WTC11 (cell line): Measurements from ENCODE around the gene CXCL3. TPM values are rescaled to one million over a fixed set of nuclear protein-coding genes. Genes with fewer than 3 reads are reported as not detected.

Experiments used
- ATAC-seq: fragments of 200-7000 bp; cut with Tn5 transposase; 2 replicates; pipeline ENCODE4 v1.10.0; 2021; ENCODE audit warnings: mild to moderate bottlenecking, moderate library complexity
- CTCF ChIA-PET: fragments of 300-600 bp; sonication (Branson Sonifier 250); formaldehyde crosslinking; loops from one replicate; lab custom pipeline; 2021; ENCODE audit warnings: antibody characterized with exemption; lab: Charles Lee
- POLR2A ChIA-PET: fragments of 350-600 bp; sonication (Branson Sonifier 250); formaldehyde crosslinking; loops from one replicate; lab custom pipeline; 2021; ENCODE audit warnings: antibody characterized with exemption; lab: Charles Lee
- DNase-seq: peaks from one replicate; pipeline ENCODE4 v3.0.0; 2021; ENCODE audit warnings: low spot score
- H3K27ac Mint-ChIP-seq: 2 replicates; pipeline ENCODE4 v1.8.0; 2021; ENCODE audit warnings: mixed read lengths
- H3K27me3 Mint-ChIP-seq: 2 replicates; pipeline ENCODE4 v1.8.0; 2021; ENCODE audit warnings: low read depth, mild to moderate bottlenecking, moderate library complexity, mixed read lengths
- H3K36me3 Mint-ChIP-seq: 2 replicates; pipeline ENCODE4 v1.8.0; 2021; ENCODE audit warnings: mixed read lengths
- H3K4me1 Mint-ChIP-seq: 2 replicates; pipeline ENCODE4 v1.8.0; 2022; ENCODE audit warnings: mixed read lengths
- H3K4me3 Mint-ChIP-seq: 2 replicates; pipeline ENCODE4 v1.8.0; 2021; ENCODE audit warnings: mild to moderate bottlenecking, moderate library complexity, mixed read lengths
- H3K9me3 Mint-ChIP-seq: 2 replicates; pipeline ENCODE4 v1.8.0; 2021; ENCODE audit warnings: mixed read lengths
- CBFB ChIP-seq: sonication (generic); formaldehyde crosslinking; IDR thresholded peaks from 2 replicates; pipeline ENCODE4 v1.8.1; 2022; ENCODE audit warnings: mild to moderate bottlenecking, low read depth, missing genetic modification reagents
- CREB1 ChIP-seq: sonication (generic); formaldehyde crosslinking; IDR thresholded peaks from 2 replicates; pipeline ENCODE4 v1.8.0; 2023; ENCODE audit warnings: mild to moderate bottlenecking, missing genetic modification reagents
- EMX1 ChIP-seq: fragments of 250-450 bp; sonication (Bioruptor Pico); IDR thresholded peaks from 2 replicates; pipeline ENCODE4 v1.8.0; 2021; ENCODE audit warnings: mild to moderate bottlenecking
- ERG ChIP-seq: fragments of 250-450 bp; sonication (Bioruptor Pico); IDR thresholded peaks from 2 replicates; pipeline ENCODE4 v1.8.0; 2021; ENCODE audit warnings: mild to moderate bottlenecking
- ETV6 ChIP-seq: sonication (generic); formaldehyde crosslinking; IDR thresholded peaks from 2 replicates; pipeline ENCODE4 v1.8.1; 2022; ENCODE audit warnings: mild to moderate bottlenecking, missing genetic modification reagents
- FOXP1 ChIP-seq: sonication (generic); formaldehyde crosslinking; IDR thresholded peaks from 2 replicates; pipeline ENCODE4 v1.8.0; 2022; ENCODE audit warnings: missing genetic modification reagents, mild to moderate bottlenecking, moderate library complexity, borderline replicate concordance
- GABPB1 ChIP-seq: sonication (generic); formaldehyde crosslinking; IDR thresholded peaks from 2 replicates; pipeline ENCODE4 v1.8.1; 2023; ENCODE audit warnings: mild to moderate bottlenecking, missing genetic modification reagents
- MAX ChIP-seq: sonication (generic); formaldehyde crosslinking; IDR thresholded peaks from 2 replicates; pipeline ENCODE4 v1.8.0; 2022; ENCODE audit warnings: mild to moderate bottlenecking, missing genetic modification reagents
- NFATC4 ChIP-seq: fragments of 250-450 bp; sonication (Bioruptor Pico); IDR thresholded peaks from 2 replicates; pipeline ENCODE4 v1.9.0; 2021; ENCODE audit warnings: mild to moderate bottlenecking
- PREB ChIP-seq: sonication (generic); formaldehyde crosslinking; IDR thresholded peaks from 2 replicates; pipeline ENCODE4 v1.8.1; 2022; ENCODE audit warnings: mild to moderate bottlenecking, missing genetic modification reagents, moderate library complexity, borderline replicate concordance
- SMAD4 ChIP-seq: sonication (generic); formaldehyde crosslinking; IDR thresholded peaks from 2 replicates; pipeline ENCODE4 v1.8.0; 2022; ENCODE audit warnings: mild to moderate bottlenecking, missing genetic modification reagents
- TEAD1 ChIP-seq: sonication (generic); formaldehyde crosslinking; IDR thresholded peaks from 2 replicates; pipeline ENCODE4 v1.8.0; 2022; ENCODE audit warnings: mild to moderate bottlenecking, missing genetic modification reagents
- ZBTB43 ChIP-seq: sonication (generic); formaldehyde crosslinking; IDR thresholded peaks from 2 replicates; pipeline ENCODE4 v1.8.1; 2023; ENCODE audit warnings: mild to moderate bottlenecking, missing genetic modification reagents
- ZNF232 ChIP-seq: sonication (generic); formaldehyde crosslinking; IDR thresholded peaks from 2 replicates; pipeline ENCODE4 v1.8.0; 2022; ENCODE audit warnings: mild to moderate bottlenecking, missing genetic modification reagents
- total RNA-seq: library from RNA; stranded (reverse); gene quantifications from 3 replicates; pipeline ENCODE4 v1.2.3, GENCODE V29; 2021
- TF ChIP-seq, protein P1 (sequence below): sonication (generic); formaldehyde crosslinking; IDR thresholded peaks from 2 replicates; pipeline ENCODE4 v1.8.1; 2023; ENCODE audit warnings: mild to moderate bottlenecking, missing genetic modification reagents, borderline replicate concordance
- TF ChIP-seq, protein P2 (sequence below): fragments of 250-450 bp; sonication (Bioruptor Pico); IDR thresholded peaks from 2 replicates; pipeline ENCODE4 v1.9.0; 2021; ENCODE audit warnings: moderate library complexity, mild to moderate bottlenecking, inconsistent platforms, borderline replicate concordance

Gene CXCL3
- total RNA-seq, 1 experiment from 2014 or later: 3.5 TPM

- POLR2A ChIA-PET: no interaction called here
- Mint-ChIP-seq H3K9me3 (peaks cover 14% of the 10 kb centered on the region), H3K36me3 (peaks cover 30% of the 10 kb centered on the region), H3K27me3 (no peaks in the 10 kb centered on the region)
- TF ChIP-seq CBFB (CRISPR knock-in tag): no peak
- no peak for TF ChIP-seq ETV6 (CRISPR knock-in tag)
- no peak for TF ChIP-seq ERG (CRISPR knock-in tag)
- TF ChIP-seq EMX1 (CRISPR knock-in tag): no peak
- no peak for TF ChIP-seq ZBTB43 (CRISPR knock-in tag)
- TF ChIP-seq FOXP1 (CRISPR knock-in tag): no peak
- no peak for TF ChIP-seq NFATC4
- TF ChIP-seq SMAD4 (CRISPR knock-in tag): no peak
- no peak for TF ChIP-seq ZNF232
- TF ChIP-seq MAX (CRISPR knock-in tag): no peak
- TF ChIP-seq, protein P1, sequence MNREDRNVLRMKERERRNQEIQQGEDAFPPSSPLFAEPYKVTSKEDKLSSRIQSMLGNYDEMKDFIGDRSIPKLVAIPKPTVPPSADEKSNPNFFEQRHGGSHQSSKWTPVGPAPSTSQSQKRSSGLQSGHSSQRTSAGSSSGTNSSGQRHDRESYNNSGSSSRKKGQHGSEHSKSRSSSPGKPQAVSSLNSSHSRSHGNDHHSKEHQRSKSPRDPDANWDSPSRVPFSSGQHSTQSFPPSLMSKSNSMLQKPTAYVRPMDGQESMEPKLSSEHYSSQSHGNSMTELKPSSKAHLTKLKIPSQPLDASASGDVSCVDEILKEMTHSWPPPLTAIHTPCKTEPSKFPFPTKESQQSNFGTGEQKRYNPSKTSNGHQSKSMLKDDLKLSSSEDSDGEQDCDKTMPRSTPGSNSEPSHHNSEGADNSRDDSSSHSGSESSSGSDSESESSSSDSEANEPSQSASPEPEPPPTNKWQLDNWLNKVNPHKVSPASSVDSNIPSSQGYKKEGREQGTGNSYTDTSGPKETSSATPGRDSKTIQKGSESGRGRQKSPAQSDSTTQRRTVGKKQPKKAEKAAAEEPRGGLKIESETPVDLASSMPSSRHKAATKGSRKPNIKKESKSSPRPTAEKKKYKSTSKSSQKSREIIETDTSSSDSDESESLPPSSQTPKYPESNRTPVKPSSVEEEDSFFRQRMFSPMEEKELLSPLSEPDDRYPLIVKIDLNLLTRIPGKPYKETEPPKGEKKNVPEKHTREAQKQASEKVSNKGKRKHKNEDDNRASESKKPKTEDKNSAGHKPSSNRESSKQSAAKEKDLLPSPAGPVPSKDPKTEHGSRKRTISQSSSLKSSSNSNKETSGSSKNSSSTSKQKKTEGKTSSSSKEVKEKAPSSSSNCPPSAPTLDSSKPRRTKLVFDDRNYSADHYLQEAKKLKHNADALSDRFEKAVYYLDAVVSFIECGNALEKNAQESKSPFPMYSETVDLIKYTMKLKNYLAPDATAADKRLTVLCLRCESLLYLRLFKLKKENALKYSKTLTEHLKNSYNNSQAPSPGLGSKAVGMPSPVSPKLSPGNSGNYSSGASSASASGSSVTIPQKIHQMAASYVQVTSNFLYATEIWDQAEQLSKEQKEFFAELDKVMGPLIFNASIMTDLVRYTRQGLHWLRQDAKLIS: no peak
- TF ChIP-seq TEAD1: no peak
- no peak for TF ChIP-seq PREB (CRISPR knock-in tag)
- TF ChIP-seq CREB1: no peak
- TF ChIP-seq, all 79 proteins: peak for 0
- Mint-ChIP-seq H3K27ac (no peak overlapping the region), H3K4me3 (no peak overlapping the region), H3K4me1 (peaks cover 16% of the 10 kb centered on the region)
- no peak for ATAC-seq
- no peak for DNase-seq
- CTCF ChIA-PET: no interaction called here
These were observed 32.4 kb downstream of the CXCL3 start for GRCh38 chr4:74006009-74006476.

DNA sequence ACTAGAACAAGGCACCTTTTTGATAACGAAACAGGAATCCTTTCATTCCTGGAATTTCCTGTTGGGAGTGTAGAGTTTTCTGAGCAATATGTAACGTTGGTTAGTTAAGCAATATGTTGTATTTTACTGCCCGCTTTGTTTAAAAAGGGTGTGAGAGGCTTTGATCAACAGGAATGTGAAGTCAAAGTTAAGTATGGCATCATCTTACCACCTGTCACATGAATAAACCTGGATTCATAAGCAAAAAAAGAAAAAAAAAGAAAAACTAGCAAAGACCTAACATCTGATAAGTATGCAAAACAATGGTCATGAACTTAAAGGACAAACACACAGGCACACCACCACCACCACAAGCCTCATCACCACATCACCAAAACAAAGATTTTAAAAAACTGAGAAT is 33.0 kb downstream of the CXCL3 start:
- peaks cover 28% of the 10 kb centered on the region for H3K36me3 Mint-ChIP-seq
- no peak overlapping the region for H3K4me3 Mint-ChIP-seq
- ChIA-PET CTCF (no interaction called here), POLR2A (no interaction called here)
- ATAC-seq (no peak), DNase-seq (no peak)
- H3K27me3 Mint-ChIP-seq: no peaks in the 10 kb centered on the region
- H3K27ac Mint-ChIP-seq: no peak overlapping the region
- TF ChIP-seq, protein P2, sequence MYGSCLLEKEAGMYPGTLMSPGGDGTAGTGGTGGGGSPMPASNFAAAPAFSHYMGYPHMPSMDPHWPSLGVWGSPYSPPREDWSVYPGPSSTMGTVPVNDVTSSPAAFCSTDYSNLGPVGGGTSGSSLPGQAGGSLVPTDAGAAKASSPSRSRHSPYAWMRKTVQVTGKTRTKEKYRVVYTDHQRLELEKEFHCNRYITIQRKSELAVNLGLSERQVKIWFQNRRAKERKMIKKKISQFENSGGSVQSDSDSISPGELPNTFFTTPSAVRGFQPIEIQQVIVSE (CRISPR knock-in tag): no peak
- peak; percentile 82 for TF ChIP-seq GABPB1 (CRISPR knock-in tag)
- TF ChIP-seq, all 79 proteins: peak for 1
- peaks cover 12% of the 10 kb centered on the region for H3K9me3 Mint-ChIP-seq
- H3K4me1 Mint-ChIP-seq: peaks cover 18% of the 10 kb centered on the region
